Lower leg skin (tissue), 4 donors: Measurements from ENCODE around the gene SUB1. TPM values are rescaled to one million over a fixed set of nuclear protein-coding genes. Genes with fewer than 3 reads are reported as not detected.
A peak's percentile ranks its signal among the peaks of the same experiment; 100 is the strongest.
"Not testable (repeated sequence)": the region's sequence is repeated elsewhere in the genome, so short reads cannot be mapped to it uniquely, and the experiment has no call there.

Experiments
- DNase-seq, 2 donors: peaks; one replicate each; pipeline ENCODE4 v3.0.0-alpha.2; 2019; ENCODE audit warnings: low spot score in 2 of 2
- H3K4me3 ChIP-seq: fragments of 200-600 bp; sonication (generic); 2 replicates; pipeline ENCODE4 v1.5.1; 2017; ENCODE audit warnings: mild to moderate bottlenecking, low read depth; ENCODE audit not compliant: poor library complexity, severe bottlenecking
- CTCF ChIP-seq, 3 donors: fragments of 450-650 bp; IDR thresholded peaks; one replicate each; pipeline ENCODE4 v1.5.1; 2016; ENCODE audit warnings: antibody characterized with exemption in 3 of 3, mild to moderate bottlenecking in 3 of 3, moderate library complexity in 2 of 3
- POLR2A ChIP-seq, 2 donors: fragments of 450-650 bp; IDR thresholded peaks; one replicate each; pipeline ENCODE4 v1.6.1; 2016 to 2017; ENCODE audit warnings: antibody characterized with exemption in 2 of 2, mild to moderate bottlenecking in 1 of 2, moderate library complexity in 1 of 2
- WGBS, 2 donors: methylation state at CpG; one replicate each; pipeline ENCODE4 v1.1.5; 2018; 5-methylcytosine and 5-hydroxymethylcytosine counted together
- intact Hi-C: fragments of 100-400 bp; cut with DNase I; formaldehyde crosslinking; loops from one replicate; pipeline ENCODE4 v1.15.0; 2023; ENCODE audit warnings: low total_unique reads
- total RNA-seq, 4 donors: library from RNA; depleted of rRNA; stranded (reverse); fragments of >200 nt; gene quantifications; one replicate each; pipeline ENCODE4 v1.1.0, GENCODE V29; 2016

The SUB1 gene
- total RNA-seq, 4 donors from 2014 or later: 63.0 to 137 (median 102) TPM

GRCh38 chr5:32551865-32552264 lies 33.5 kb upstream of the SUB1 start:
- TF ChIP-seq CTCF (IDR thresholded peaks at IDR 0.05) (no peak), POLR2A (IDR thresholded peaks at IDR 0.05) (no peak)
- WGBS, 2 donors: 87 to 90% methylated on average over 2 of the region's 2 CpGs
- intact Hi-C loops: no loop called here
- H3K4me3 ChIP-seq: no peak overlapping the region
- no peak for DNase-seq

GRCh38 chr5:32552491-32552890 lies 32.9 kb upstream of the SUB1 start:
- intact Hi-C loops, H3K4me3 ChIP-seq: not testable (repeated sequence)
- WGBS, 2 donors: 93 to 96% methylated on average over 6 of the region's 6 CpGs
- DNase-seq: peak in 1 of 2 donors; percentile 5

GRCh38 chr5:32552936-32553335 lies 32.4 kb upstream of the SUB1 start:
- WGBS, 2 donors: 92 to 94% methylated on average over 10 of the region's 10 CpGs
- TF ChIP-seq POLR2A (IDR thresholded peaks at IDR 0.05) (no peak), CTCF (IDR thresholded peaks at IDR 0.05) (no peak)
- no peak overlapping the region for H3K4me3 ChIP-seq
- no peak for DNase-seq
- intact Hi-C loops: no loop called here

GRCh38 chr5:32554181-32554780 lies 31.1 kb upstream of the SUB1 start:
- intact Hi-C loops, DNase-seq: not testable (repeated sequence)

GRCh38 chr5:32556543-32556942 lies 28.8 kb upstream of the SUB1 start:
- intact Hi-C loops, H3K4me3 ChIP-seq, DNase-seq: not testable (repeated sequence)
- 85 to 87% methylated on average over 6 of the region's 6 CpGs for WGBS, 2 donors

More at GRCh38 chr5:32554181-32554780, 31.1 kb upstream of the SUB1 start:
- H3K4me3 ChIP-seq: not testable (repeated sequence)
- 69 to 76% methylated on average over 2 of the region's 2 CpGs for WGBS, 2 donors

- intact Hi-C loops: no loop called here
- H3K4me3 ChIP-seq: no peak overlapping the region
- no peak for TF ChIP-seq POLR2A (IDR thresholded peaks at IDR 0.05)
- no peak for TF ChIP-seq CTCF (IDR thresholded peaks at IDR 0.05)
- no peak for DNase-seq
These were observed 25.9 kb upstream of the SUB1 start for GRCh38 chr5:32559411-32559810.

GRCh38 chr5:32559921-32560320 lies 25.4 kb upstream of the SUB1 start:
- TF ChIP-seq CTCF (IDR thresholded peaks at IDR 0.05) (no peak), POLR2A (IDR thresholded peaks at IDR 0.05) (no peak)
- no peak for DNase-seq
- H3K4me3 ChIP-seq: no peak overlapping the region
- intact Hi-C loops: loop anchor here (5.0 kb wide), 1 partner anchor 1237 kb away; no protein-coding TSS in a partner anchor
